COLO668 (cell line): ENCODE results near the gene ARL10.

Experiments
- DNase-seq: peaks from one replicate; lab custom pipeline; 2025; ENCODE audit not compliant: unreplicated experiment; lab: John Stamatoyannopoulos, UW

ARL10 gene

GRCh38 chr5:176365351-176366231 is at the start of gene ARL10:
Gene ARL10, plus strand, starts transcription at chr5:176365487. Its CDS starts 77 bp downstream, at chr5:176365564.
- peak; percentile 34 for DNase-seq

- no peak for DNase-seq
Measured at GRCh38 chr5:176317534-176318374, 47.5 kb upstream of the ARL10 start.

DNA sequence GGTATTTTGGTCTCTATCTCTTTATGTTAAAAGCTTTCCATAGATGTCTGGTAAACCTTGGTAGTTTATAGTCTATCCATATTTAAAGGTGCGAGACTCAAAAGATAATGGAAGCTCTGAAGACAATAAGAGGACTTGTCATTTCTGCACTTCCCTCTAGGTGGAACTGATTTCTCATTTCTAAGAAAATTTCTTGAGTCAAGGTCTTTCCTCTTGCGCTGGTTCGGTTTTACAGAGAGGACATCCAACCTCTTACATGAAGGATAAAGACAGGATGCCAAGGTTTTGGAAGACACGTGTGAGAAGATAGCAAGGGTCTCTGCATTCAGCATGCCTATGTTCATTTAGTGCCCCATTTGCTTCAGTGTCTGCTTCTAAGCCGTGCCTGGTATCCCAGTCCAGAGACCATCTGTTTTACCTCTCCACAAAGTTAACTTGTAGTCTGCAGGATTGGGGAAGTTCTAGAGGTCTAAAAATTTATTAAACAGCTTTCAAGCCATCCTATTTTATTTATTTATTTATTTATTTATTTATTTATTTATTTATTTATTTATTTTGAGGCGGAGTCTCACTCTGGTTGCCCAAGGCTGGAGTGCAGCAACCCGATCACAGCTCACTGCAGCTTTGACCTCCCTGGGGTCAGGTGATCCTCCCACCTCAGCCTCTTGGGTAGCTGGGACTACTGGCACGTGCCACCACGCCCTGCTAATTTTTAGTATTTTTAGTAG is 45.3 kb upstream of the ARL10 start:
- no peak for DNase-seq

DNA sequence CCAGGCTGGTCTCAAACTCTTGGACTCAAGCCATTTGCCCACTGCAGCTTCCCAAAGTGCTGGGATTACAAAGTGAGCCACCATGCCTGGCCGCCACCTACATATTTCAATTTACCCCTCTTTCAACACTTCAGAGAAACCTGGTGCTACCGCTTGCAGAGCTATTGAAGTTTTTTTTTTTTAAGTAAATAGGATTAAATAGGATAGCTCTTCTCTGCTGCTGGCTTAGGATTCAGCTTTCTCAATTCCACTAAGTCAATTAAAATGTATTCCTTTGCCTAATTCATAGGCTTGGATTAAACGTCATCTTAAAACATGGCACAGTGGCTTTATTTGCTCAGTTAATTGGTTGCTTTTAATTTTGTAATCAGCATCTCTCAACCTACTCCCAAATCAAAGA is 44.7 kb upstream of the ARL10 start:
- DNase-seq: no peak

- DNase-seq: no peak
Measured at GRCh38 chr5:176334031-176334770, 31.1 kb upstream of the ARL10 start.

DNA sequence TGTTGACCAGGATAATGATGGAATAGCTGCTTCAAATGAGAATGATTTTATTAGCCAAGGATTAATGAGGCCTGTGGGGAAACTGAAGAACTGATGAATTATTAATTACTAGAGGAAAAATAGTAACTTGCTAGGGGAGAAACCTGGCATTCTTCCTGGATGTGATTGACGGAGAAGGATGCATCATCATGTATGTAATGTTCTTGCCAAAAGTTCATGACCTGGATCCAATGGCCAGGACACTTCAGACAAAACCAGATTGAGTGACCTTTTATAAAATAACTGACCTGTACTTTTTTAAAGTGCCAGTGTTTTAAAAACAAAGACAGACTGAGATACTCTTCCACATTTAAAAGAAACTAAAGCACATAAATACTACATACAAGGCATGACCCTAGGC is 27.4 kb upstream of the ARL10 start:
- no peak for DNase-seq

- DNase-seq: no peak
Measured at GRCh38 chr5:176339304-176339703, 26.0 kb upstream of the ARL10 start.

DNA sequence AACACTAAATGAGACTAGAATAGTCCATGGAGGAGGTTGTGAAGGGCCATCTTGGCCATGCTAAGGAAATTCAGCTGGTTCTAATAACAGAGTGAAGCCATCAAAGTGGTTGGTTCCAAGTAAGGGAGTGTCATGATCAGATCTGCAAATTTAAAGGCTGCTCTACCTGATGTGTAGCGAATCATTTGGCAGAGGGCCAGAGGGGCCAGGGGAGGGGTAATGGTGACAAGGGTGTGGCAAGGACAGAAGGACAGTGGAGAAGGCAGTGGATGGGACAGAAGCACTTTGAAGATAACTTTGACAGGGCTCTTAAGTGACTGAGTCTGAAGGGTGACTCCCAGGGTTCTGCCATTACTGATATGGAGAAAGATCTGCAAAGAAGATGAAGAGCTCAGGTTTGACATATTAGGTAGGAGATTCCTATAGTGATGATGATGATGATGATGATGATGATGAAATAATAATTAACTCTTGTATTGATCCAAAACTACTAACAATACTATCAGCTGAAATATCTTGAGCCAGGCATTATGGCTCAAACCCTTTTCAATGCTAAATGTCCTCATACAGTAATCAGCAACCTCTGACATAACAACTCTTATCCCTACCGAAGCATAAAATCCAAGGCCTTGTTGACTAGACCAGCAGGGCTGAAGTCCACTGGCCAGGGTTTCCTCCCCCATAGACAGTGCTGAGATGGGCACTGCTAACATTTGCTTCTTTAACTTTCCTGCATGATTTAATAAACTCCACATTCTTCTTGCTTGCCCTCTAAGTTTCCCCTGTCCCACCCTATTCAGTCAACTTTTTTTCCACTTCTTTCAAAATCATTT is 23.7 kb upstream of the ARL10 start:
- no peak for DNase-seq

GRCh38 chr5:176342158-176342483 is 23.2 kb upstream of the ARL10 start:
- no peak for DNase-seq

DNA sequence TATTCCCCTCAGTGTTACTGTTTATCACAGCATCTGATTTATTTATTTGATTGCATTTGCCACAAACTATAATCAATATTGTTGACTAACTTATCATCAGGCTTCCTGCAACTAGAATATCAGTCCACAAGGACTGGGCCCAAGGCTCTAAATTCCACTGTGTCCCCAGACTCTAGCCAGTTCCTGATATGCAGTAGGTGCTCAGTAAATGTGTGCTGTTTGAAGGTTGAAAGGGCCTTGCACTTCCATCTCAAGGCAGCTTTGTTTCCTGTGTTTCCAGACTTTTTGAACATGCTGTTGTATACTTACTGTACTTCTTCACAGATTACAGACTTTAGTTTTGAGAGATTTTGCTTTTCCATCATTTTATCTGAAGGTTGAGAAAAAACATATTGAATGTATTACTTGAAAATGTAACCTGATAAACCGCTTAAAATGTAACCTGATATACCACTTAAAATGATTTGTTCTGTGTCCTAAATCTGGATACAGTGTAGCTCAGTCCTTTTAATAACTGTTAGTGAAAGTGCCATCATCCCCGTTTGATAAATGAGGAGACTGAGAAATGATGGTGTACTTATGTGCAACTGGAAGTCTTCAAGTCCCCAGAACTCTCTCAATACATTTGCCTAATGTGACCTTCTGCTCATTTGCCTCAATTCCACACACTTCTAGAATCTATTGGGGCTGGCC is 22.4 kb upstream of the ARL10 start:
- DNase-seq: no peak

GRCh38 chr5:176350416-176350815 is 14.9 kb upstream of the ARL10 start:
- DNase-seq: no peak

DNA sequence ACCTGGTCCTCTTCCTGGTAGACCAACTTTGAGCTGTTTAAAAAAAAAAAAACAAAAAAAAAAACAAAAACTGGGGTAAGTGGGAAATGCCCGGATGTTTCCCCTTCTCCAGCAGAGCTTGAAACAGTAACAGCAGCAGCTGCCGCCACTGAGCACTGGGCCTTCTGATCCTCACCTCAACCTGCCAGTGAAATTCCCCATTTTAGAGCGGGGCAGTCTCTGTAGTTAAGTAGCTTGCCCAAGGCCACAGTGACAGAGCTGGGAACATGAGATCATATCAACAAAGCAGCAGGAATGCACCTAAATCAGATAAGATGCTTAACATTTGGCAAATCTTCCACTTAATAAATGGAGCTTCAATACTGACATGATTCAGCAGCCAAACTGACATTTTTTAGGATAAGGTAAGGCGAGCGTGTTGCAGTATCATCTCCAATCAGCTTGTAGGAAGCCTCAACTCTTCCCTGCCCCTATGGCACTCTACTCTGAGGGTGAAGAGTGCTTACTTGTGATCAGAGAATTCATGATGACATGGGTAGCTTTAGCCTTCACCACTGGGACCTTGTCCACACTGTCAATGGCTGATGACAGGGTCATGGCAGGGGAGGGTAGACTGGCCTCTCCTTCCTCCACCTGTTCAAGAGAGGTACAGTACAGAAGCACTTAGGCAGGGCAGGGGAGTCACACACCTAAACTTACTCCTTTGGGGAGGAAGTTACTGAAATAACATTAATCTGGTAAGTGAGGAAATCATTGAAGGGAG is 13.0 kb upstream of the ARL10 start:
- DNase-seq: no peak

DNA sequence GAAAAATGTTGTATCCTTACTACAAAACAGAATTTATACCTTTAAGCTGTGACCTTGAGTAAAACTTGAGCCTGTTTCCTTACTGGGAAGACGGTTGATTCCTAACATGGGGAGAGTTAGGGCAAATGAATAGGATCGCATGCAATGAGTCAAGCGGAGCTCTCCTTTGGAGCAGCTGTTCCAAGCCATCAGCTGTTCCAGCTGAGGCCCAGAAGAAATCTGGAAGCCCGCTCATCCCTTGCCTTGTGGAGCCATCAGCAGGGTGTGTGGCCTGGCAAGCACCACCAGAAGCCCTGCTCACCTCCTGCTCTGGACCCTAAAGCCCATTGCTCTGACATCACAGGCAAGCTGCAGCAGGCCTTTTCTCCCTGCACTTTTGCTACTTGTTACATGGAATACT is 11.8 kb upstream of the ARL10 start:
- DNase-seq: no peak

GRCh38 chr5:176355400-176356178 is 9.7 kb upstream of the ARL10 start:
- DNase-seq: no peak

GRCh38 chr5:176356179-176356566 is 9.1 kb upstream of the ARL10 start:
- DNase-seq: no peak

GRCh38 chr5:176359658-176360057 is 5.6 kb upstream of the ARL10 start:
- DNase-seq: no peak

DNA sequence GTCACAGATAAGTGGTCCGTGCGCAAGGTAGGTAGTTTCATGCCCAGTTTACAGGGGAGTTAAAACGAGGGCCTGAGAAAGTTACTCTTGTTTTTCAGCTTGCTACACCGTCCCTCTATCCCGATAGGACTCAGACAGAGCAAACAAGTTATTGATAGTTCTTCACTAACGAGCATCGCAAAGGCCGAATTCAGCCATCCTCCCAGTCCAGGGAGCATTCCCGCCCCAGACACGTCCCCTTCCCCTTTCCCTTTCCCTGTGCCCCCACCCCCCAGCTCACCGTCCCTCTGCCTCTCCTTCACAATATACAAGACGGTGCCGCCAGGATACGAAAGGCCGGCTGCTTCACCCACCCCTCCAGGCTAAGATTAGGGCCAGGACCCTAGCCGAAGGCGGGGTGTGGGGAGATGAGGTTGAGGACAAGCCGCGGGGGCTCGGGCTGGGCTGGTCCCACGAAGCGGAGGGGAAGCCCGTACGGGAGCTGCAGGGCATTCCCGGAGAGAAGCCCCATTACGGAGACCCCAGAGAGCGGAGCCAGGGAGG is 4.3 kb upstream of the ARL10 start:
- no peak for DNase-seq
